ENCODE results near the gene TMEM220.

- no peak for TF ChIP-seq CTCF (conservative IDR thresholded peaks at IDR 0.05; ENCODE audit: low read depth in 2 of 2)
- no peak for TF ChIP-seq POLR2AphosphoS5 (IDR thresholded peaks at IDR 0.05; ENCODE audit: low read depth)
- TF ChIP-seq EZH2 (IDR thresholded peaks at IDR 0.05; ENCODE audit: low read depth, unreplicated experiment), result no peak
- no peak for TF ChIP-seq CREB1 (CRISPR knock-in tag; IDR thresholded peaks at IDR 0.05; ENCODE audit: low read depth)
- TF ChIP-seq REST (IDR thresholded peaks at IDR 0.05; ENCODE audit: unreplicated experiment), result no peak
- TF ChIP-seq JUNB (IDR thresholded peaks at IDR 0.05; ENCODE audit: unreplicated experiment), result no peak
- TF ChIP-seq ETS1 (IDR thresholded peaks at IDR 0.05), result no peak
- TF ChIP-seq ZNF331 (CRISPR knock-in tag; IDR thresholded peaks at IDR 0.05; ENCODE audit: low read depth), result no peak
- no peak for TF ChIP-seq EZH2phosphoT487 (IDR thresholded peaks at IDR 0.05; ENCODE audit: unreplicated experiment)
- no peak for TF ChIP-seq NANOG (IDR thresholded peaks at IDR 0.05; ENCODE audit: borderline replicate concordance)
- TF ChIP-seq ZNF114 (CRISPR knock-in tag; IDR thresholded peaks at IDR 0.05), result no peak
These were observed 61.0 kb downstream of the TMEM220 start for GRCh38 chr17:10668775-10669174.

Data from GM23338 (cell line).